ENCODE data around the gene PM20D2.

GRCh38 chr6:89134723-89135122, 11.1 kb upstream of the PM20D2 start:
- no peak for TF ChIP-seq CTCF (IDR thresholded peaks at IDR 0.05)
- no peak for TF ChIP-seq ZFX (IDR thresholded peaks at IDR 0.05; ENCODE audit: borderline replicate concordance)
